ENCODE data around the gene BST2. TPM values are rescaled to one million over a fixed set of nuclear protein-coding genes. Genes with fewer than 3 reads are reported as not detected.

The BST2 gene
- total and polyA plus RNA-seq, 2 of the 4 experiments (the other 2 are of a cell fraction), result 0.18 to 0.92 TPM

GRCh38 chr19:17359905-17360800 is 45.3 kb downstream of the BST2 start (continued):
- TF ChIP-seq USF2 (IDR thresholded peaks at IDR 0.05; ENCODE audit: low read depth, low read length), result no peak

- Histone ChIP-seq H3K23ac (ENCODE audit: low read depth, low read length) (no peak overlapping the region), H3K9me1 (ENCODE audit: insufficient read depth, low read length) (no peaks in the 10 kb centered on the region), H2BK15ac (ENCODE audit: low read depth, low read length) (no peak overlapping the region), H2BK120ac (ENCODE audit: low read depth, low read length) (no peak overlapping the region), H3K14ac (replicated peaks; ENCODE audit: low read depth, low read length) (no peak overlapping the region), H2BK20ac (ENCODE audit: low read depth, low read length) (no peak overlapping the region), H3K27me3 (ENCODE audit: control insufficient read depth, insufficient read depth, low read length) (peaks cover 6% of the 10 kb centered on the region), H3K4me3 (ENCODE audit: insufficient read depth, low read depth, low read length) (no peak overlapping the region), H3K4me1 (ENCODE audit: control insufficient read depth, insufficient read depth, low read length) (no peaks in the 10 kb centered on the region), H4K8ac (ENCODE audit: low read depth in 2 of 2, low read length in 2 of 2) (no peak overlapping the region), H3K56ac (ENCODE audit: extremely low read depth, insufficient read depth, low read length) (no peak overlapping the region), H4K5ac (ENCODE audit: low read depth, low read length) (no peak overlapping the region), H3K27ac (ENCODE audit: insufficient read depth, low read length) (no peak overlapping the region), H4K91ac (ENCODE audit: insufficient read depth, low read depth, low read length) (no peak overlapping the region), H2AK5ac (ENCODE audit: low read depth, low read length) (no peak overlapping the region), H2BK5ac (ENCODE audit: low read depth, low read length, poor library complexity, severe bottlenecking) (no peak overlapping the region), H2AK9ac (replicated peaks; ENCODE audit: low read depth, low read length, poor library complexity) (no peak overlapping the region), H3K9ac (ENCODE audit: low read depth, low read length) (no peak overlapping the region), H3K79me1 (ENCODE audit: low read depth in 1 of 2, low read length in 2 of 2) (no peaks in the 10 kb centered on the region), H2AFZ (replicated peaks; ENCODE audit: low read length, poor library complexity) (peak overlapping the region; percentile 33), H3K4me2 (ENCODE audit: low read depth, low read length) (no peak overlapping the region), H3K36me3 (ENCODE audit: control insufficient read depth, insufficient read depth, low read length) (no peaks in the 10 kb centered on the region), H3K18ac (ENCODE audit: low read depth, low read length) (no peak overlapping the region), H3K4ac (ENCODE audit: low read depth, low read length) (no peak overlapping the region), H4K20me1 (ENCODE audit: insufficient read depth, low read length) (no peaks in the 10 kb centered on the region), H3K9me3 (ENCODE audit: control insufficient read depth, insufficient read depth, low read length) (no peaks in the 10 kb centered on the region)
- dilution Hi-C loops (cut with HindIII; ENCODE audit: low sequenced_read_pairs, unreplicated experiment) (no loop called here), in situ Hi-C loops (cut with MboI; ENCODE audit: low sequenced_read_pairs) (no loop called here), intact Hi-C loops (cut with micrococcal nuclease) (no loop called here)
- 67% methylated on average over 2 of the region's 7 CpGs; no CpG with 5 or more reads in 1 of the 2 experiments for WGBS, 2 experiments (ENCODE audit: extremely low coverage in 2 of 2, insufficient read length in 1 of 2)
- CTCF ChIA-PET, result no interaction called here
- no TSS peak for BruUV-seq (replicated peaks)
- no peak for ATAC-seq (ENCODE audit: low read depth)
- no peak for TF ChIP-seq MAZ (IDR thresholded peaks at IDR 0.05; ENCODE audit: borderline replicate concordance, low read depth, low read length)
- no peak for TF ChIP-seq MXI1 (IDR thresholded peaks at IDR 0.05; ENCODE audit: borderline replicate concordance, low read depth, low read length)
- POLR2A ChIA-PET (ENCODE audit: unreplicated experiment), result no interaction called here
- DNase-seq, result no peak
These were observed 47.0 kb downstream of the BST2 start for GRCh38 chr19:17358395-17358794.

Measured in IMR-90 (cell line).